ENCODE results near the gene ZNF516.

DNA sequence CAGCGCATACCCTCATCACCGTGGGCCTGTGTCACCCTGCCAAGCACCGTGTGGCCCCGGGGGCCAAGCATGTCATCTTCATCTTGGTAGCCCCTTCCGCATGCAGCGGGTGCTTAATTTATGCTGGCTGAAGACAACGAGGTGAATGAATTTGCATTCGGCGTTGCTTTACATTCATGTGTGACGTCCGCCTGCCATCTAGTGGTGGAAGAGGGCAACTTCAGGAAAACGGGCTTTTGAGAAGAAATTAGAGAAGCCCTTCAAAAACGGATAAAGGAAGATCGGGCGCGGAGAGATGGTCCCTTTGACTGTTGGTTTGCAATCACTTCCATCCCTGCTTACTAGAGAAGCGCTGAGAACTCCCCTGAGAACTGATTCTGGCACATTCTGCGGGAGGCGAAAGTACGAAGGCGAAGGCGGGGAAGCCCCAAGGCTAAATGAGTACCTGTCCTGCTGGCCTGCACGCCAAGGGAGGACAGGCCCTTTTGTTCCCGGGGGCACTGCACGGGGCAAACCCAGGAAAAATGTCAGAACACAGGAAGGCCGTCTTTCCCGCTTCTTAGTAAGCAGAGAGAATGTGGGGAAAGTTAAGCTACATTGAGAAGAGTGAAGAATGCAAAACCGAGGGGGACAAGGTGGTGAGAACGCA, 145.9 kb downstream of the ZNF516 start:
- TF ChIP-seq POLR2A (IDR thresholded peaks at IDR 0.05) (no peak), EP300 (IDR thresholded peaks at IDR 0.05) (no peak), POLR2AphosphoS5 (IDR thresholded peaks at IDR 0.05) (no peak)
- TF ChIP-seq, protein P1, sequence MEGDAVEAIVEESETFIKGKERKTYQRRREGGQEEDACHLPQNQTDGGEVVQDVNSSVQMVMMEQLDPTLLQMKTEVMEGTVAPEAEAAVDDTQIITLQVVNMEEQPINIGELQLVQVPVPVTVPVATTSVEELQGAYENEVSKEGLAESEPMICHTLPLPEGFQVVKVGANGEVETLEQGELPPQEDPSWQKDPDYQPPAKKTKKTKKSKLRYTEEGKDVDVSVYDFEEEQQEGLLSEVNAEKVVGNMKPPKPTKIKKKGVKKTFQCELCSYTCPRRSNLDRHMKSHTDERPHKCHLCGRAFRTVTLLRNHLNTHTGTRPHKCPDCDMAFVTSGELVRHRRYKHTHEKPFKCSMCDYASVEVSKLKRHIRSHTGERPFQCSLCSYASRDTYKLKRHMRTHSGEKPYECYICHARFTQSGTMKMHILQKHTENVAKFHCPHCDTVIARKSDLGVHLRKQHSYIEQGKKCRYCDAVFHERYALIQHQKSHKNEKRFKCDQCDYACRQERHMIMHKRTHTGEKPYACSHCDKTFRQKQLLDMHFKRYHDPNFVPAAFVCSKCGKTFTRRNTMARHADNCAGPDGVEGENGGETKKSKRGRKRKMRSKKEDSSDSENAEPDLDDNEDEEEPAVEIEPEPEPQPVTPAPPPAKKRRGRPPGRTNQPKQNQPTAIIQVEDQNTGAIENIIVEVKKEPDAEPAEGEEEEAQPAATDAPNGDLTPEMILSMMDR (IDR thresholded peaks at IDR 0.05), result peak; percentile 69 to 87 (median 80)
